Mucosa of gallbladder (tissue), 1 donor: ENCODE data around the gene CACNG5. TPM values are rescaled to one million over a fixed set of nuclear protein-coding genes. Genes with fewer than 3 reads are reported as not detected.

Experiments
- DNase-seq: peaks from one replicate; pipeline ENCODE4 v3.0.0-alpha.2; 2020; ENCODE audit warnings: low spot score
- total RNA-seq: library from RNA; stranded (reverse); gene quantifications from one replicate; pipeline ENCODE4 v1.2.1, GENCODE V29; 2021
- donor health status: DM: no; HTN: no; CAD: no.

The CACNG5 gene, protein sequence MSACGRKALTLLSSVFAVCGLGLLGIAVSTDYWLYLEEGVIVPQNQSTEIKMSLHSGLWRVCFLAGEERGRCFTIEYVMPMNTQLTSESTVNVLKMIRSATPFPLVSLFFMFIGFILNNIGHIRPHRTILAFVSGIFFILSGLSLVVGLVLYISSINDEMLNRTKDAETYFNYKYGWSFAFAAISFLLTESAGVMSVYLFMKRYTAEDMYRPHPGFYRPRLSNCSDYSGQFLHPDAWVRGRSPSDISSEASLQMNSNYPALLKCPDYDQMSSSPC
- not detected for total RNA-seq

DNA sequence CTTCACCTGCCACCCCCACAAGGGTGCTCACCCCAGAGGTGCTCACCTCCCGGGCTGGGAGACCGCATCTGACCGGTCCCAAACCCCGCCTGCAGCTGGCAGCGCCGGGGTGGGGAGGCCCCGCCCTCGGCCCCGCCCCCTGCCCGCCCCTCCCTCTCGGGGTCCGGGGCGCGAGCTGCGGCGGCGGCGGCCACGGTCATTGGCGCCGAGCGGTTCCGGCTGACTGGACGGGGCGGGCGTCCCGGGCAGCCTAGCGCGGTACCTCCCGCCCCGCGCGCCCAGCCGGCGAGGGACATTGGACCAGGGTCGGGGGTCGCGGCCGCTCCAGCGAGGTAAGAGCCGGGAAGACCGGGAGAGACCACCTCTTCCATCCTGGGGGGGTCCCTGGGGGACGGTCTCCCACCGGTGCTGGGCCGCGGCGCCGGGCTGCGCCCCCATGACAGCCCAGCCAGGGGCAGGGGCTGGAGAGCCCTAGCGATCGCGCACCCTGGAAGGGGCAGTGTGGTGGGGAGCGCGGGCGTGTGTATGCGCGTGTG, at the start of gene CACNG5:
Gene CACNG5, plus strand, starts transcription at position 199 of the 536 bp plus-strand sequence. CDS start 42,216 bp downstream, outside the sequence.
- no peak for DNase-seq

DNA sequence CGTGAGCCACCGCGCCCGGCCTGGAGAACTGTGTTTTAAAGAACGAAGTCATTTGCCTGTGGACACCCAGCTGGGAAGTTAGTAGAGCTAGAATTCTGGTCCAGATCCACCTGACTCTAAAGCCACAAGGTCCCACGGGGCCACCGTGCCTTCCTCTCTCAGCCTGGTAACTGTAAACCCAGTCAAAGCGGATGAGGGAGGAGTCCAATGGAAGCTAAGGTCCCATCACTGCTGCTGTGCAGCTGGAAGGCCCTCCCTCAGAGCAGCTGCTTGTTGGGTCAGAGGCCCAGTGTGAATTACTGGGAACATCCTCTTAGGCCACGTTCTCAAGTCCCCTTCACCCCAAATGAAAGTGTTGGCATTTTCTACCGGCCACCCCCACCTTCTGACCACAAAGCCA, 48.8 kb upstream of the CACNG5 start:
- DNase-seq: no peak

DNA sequence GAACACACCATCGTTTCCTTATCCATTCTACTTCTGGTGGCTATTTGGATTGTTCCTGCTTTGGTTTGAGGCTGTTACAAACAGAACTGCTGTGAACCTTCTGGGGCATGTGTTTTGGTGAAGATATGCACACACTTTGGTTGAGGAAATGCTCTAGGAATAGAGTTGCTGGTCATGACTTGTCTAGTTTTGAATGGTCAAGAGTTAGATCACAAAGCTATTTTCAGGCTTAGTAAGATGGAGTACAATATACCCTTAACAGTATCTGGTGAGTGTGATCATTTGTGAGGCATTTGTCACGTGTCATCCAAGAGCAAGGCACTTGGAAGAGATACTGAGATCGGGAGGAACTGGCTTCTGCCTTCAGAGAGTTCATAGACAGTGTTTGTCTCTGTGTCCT, 47.0 kb upstream of the CACNG5 start:
- DNase-seq: no peak

DNA sequence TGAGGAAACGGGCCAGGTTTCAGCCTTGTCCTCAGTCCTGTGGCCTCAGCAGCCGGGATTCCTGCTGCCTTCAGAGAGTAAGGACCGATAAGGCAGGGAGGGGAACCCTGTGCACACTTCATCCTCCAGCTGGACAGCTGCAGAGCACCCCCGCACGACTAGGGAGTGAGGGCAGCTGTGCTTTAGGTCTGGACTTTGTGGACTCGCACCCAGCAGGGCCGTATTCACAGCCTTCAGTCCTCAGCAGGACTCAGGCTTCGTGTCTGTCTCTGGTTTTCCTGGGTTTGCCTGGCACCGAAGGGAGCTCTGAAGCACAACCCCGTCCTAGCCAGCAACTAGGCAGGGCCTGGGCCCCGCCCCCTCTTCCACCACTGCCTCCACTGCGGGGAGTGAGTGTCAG, 45.8 kb upstream of the CACNG5 start:
- no peak for DNase-seq

DNA sequence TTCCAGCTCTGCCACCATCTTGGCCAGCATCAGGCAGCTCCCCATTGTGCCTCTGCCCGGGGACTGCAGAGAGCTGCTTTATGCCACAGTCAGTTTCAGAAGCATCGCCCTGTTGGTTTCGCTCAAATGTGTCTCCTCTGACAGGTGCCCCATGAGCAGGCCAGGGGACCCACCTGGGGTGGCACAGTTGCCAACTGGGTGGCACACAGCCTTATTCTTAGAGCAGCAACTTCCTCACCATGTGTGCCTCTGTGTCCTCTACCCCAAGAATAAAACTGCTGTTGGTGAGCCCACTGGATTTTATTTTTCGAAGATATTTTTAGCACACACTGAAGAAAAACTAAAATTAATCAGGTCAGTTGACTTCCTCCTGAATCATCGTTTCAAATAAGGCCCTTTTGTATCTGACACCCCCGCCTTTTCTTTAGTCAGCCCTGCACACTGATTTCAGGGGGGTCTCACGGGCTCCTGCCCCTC, 44.9 kb upstream of the CACNG5 start:
- DNase-seq: no peak

DNA sequence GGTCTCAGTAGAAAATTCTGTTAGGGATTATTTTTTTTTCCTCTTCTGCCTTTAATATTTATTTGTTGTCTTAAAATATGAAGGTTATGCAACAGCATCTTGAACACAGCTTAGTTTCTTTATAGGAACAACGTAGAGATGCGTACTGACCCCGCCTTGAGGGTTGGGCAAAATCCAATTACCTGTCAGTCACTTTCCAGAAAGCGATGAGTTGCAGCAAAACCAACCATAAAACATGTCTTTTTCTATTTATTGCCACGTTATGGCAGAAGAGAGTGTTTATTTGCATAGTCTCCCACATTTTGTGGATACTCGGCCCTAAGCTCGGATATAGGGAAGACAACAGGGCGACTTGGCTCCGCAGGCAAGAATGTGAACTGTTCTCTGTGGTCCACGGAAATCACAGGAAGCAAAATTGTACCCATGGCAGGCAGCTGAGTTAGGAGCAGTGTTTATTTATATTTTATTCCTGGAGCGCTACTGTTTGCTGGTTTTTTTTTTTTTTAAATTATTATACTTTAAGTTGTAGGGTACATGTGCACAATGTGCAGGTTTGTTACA, 44.3 kb upstream of the CACNG5 start:
- no peak for DNase-seq

DNA sequence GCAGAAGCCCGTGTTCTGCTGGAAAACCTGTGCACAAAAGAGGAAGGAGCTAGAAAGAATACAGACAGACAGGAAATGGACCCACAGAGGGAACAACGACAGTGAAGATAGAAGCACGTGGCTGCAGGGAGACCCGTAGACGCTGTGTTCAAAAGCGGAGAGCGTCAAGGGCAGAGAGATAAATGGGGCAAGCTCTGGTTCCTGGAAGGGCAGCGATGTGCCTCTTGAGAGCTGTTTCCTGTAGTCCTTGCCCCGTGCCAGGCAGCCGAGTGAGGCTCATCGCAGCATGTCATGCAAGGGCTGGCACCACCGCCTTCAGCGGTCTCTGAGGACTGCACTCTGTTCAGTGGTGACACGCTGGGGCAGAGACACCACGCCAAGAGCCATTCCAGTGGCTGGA, 43.6 kb upstream of the CACNG5 start:
- DNase-seq: peak; percentile 16

DNA sequence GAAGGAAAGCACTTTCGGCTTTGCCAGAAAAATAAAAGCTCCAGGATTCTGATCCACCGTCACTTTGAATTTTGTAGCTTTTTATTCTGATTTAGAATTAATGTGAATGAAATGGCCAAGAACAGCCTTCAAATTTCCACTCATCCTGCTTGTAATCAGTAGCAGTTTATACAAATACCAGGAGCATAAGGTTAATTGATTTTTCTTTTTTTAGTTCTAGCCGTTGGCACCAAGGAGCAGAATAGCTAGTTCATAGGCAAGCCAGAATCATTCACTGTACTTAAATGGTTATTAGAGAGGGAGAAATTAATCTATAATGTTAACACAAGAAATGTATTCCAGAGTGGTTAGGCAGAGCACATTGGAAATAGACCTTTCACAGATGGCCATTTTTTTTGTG, 41.1 kb upstream of the CACNG5 start:
- DNase-seq: no peak

DNA sequence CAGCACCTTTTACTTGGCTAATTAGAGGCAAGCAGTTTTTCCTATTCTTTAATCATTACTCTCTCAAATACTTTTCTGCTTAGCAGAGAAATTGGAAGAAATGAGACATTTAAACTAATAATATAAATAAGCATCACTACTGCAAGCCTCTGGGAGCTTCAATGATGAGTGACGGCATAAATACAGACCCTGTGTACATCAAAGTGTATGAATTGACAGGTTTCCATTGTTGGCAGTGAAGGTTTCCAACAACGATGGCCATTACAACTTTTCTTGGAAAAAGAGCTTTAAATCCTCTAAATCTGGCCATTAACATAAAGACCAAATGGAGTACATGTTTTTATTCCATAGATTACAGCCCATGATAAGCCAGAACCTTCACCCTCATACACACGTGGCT, 39.4 kb upstream of the CACNG5 start:
- DNase-seq: no peak

DNA sequence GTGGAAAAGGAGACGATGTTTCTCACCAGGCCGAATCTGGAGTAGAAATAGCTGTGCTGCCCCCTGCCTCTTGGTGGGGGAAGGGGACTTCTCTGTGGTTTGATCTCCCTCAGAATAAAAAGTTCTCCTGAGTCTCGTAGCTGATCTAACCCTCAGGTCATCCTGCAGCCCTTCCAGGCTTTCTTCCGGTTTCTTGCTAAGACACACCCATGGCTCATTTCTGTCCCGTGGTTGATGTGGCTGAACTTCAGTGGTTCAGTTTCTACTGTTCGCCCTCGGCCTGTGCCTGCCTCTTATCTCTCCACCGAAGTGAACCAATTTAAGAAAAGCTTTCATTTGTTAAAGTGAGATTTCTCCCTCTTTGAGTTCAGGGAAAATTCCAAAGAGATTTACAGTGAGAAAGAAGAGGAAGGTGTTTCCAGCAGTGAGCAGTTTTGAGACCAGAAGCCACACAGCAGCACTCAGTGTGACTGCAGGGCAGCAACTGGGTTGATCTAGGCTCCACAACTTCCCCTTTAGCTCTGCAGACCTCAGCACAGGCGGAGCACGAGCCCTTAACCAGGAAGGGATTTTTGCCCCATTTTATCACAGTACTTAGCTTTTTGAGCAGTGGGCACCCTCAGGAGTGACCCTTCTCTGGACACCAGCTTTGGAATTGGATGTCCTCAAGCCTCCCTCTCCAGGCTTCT, 34.9 kb upstream of the CACNG5 start:
- no peak for DNase-seq

DNA sequence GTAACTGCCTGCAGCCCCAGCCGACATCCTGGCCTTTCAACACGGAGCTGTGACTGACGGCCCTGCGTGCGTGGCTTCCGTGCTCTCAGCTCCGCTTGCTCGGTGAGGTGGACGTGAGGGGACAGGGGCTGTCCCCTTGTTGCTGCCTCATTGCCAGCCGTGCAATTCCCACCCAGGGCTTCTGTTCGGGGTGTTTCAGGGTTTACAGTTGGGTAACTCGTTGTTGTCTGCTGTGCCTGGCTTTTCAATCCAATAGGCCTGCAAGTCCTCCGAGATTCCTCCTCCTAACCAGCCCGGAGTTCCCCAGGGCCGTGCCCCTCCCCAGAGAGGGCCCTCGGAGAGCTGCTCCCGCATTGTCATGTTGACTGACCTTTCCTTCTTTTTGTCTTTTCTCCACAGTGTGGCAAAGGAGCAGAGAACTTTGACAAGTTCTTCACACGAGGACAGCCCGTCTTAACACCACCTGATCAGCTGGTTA, 31.4 kb upstream of the CACNG5 start:
- DNase-seq: no peak

DNA sequence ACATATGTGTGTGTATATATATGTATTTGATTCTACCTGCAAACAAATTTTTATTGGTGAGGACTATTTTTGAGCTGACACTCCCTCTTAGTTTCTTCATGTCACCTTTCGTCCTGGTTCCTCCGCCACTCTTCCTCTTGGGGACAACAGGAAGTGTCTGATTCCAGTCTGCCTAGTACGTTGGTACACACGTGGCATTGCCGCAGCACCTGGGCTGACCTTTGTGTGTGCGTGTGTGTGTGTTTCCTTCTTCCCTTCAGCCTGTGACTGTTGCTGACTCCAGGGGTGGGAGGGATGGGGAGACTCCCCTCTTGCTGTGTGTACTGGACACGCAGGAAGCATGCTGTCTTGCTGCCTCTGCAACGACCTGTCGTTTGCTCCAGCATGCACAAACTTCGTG, 29.4 kb upstream of the CACNG5 start:
- no peak for DNase-seq

DNA sequence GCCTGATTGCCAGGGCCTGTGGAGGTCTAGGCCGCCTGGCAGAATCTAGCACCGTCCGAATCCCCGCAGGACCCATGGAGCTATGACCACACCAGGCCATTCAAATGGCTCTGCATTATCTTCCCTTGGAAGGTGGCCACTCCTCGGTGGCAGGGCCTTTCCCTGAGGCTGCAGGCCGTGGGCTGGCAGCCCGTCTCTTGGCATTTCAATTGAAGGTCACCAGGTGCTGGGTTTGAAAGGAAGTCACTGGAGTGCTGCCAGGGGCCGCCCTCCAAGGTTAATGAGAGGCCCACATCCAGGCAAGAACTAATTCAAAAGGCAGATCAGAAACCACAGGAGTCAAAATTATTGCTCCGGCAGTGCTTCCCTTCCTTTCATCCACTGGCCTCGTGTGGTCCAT, 27.7 kb upstream of the CACNG5 start:
- DNase-seq: peak; percentile 23

DNA sequence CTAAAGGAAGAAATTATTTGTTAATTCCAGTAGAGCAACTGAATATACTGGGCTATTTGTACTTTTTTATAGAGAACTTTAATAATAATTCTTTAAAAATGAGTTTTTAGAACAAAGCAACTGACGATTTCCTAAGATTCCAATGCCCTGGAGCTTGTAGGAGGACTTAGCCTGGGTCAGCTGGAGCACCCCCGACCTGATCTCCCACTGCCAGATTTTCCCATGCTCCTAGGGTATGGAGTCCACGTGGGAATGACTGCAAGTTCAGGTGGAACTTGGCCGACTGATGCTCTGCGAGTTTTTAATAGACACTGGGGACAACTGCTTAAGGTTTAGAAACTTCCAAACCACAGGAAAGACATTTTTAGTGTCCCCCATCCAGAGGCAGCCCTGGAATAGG, 25.5 kb upstream of the CACNG5 start:
- DNase-seq: no peak

DNA sequence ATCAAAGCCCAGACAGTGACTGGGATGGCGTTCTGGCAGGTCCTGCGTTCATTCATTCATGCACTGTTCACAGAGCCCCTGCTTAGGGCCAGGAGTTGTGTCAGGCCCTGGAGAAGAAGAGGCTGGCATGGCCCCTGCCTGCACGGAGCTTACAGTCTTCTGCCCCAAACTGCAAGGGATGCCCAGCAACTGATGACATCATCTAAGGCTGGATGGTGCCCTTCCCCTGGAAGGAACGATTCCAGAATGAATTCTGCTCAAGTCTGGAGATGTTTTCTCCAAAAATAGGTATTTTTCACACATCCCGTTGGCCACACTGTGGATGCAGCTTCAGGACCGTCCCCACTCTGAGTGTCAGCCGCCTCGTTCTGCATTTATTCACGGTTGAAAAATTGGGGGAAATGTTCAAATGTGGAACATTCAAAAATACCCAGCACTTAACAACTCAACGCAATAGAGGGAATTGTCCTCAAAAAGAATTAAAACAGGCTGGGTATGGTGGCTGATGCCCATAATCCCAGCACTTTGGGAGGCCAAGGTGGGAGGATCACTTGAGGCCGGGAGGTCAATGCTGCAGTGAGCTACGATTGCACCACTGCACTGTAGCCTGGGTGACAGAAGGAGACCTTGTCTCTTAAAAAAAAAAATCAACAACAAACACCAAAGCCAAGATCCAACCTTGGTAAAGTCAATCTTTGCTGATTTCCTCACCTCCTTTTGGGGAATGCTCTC, 23.8 kb upstream of the CACNG5 start:
- no peak for DNase-seq

DNA sequence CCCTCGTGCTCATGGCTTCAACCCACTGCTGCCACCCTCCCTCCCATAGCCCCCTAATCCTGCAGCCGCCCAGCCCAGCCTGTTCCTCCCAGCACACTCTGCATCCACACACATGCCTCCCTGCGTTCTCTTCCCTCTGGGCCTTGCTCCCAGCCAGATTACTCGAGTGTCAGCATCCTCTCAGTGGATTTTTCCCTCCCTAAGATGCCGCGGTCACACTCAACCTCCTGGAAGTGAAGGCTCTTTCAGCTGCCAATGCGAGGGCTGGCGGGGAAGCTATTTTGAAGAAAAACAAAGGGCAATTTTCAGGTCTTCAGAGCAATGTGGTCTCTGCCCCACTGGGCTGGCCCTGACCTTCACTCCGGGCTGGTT, 23.2 kb upstream of the CACNG5 start:
- no peak for DNase-seq

DNA sequence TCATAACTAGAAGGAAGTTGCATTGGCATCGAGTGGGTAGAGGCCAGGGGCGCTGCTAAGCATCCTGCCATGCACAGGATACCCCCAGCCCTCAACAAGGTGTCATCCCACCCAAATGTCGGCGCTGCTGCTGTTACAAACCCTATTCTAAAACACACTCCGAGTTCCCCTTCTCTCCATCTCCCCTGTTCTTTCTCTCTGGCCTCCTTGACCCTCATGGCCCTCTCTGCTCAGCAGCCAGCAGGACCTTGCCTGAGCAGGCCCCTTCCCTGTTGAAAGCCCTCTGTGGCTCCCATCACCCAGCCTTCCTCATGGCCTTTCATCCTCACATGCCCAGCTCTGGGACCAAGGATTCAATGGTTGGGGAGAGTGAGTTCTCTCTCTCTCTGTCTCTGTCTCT, 22.3 kb upstream of the CACNG5 start:
- no peak for DNase-seq

DNA sequence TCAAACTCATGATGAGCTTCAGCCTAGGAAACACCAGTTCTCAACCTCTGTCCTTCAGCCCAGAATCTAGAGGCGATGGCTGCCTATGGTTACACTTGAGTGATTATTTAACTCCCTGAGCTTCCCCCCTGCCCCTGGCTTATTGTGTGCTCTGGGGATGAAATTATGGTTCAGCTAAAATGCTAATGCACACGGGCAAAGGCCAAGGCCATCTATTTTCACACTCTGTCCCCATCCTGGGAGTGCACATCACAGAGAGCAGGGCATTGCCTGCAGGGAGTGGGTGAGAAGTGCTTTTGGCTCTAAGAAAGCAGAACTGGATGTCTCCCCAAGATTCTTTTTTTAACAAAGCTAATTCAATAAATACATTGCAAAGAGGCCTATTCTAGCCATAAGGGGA, 21.6 kb upstream of the CACNG5 start:
- DNase-seq: no peak

DNA sequence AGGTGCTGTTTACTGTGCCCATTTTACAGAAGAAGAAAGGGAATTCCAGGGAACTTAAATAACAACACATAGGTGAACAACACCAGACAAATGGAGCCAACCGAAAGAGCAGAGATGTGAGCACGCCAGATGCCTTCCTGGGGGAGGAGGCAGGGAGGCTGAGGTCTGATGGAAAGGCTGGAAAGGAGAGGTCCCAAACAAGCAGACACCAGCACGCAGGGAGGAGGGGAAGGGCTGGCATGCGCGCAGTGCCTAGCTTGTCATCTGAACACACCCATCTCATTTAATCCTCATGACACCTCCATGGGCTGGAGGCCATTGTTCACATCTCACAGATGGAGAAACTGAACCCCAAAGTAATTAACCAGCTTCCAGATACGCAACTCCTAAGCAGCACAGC, 20.9 kb upstream of the CACNG5 start:
- no peak for DNase-seq

DNA sequence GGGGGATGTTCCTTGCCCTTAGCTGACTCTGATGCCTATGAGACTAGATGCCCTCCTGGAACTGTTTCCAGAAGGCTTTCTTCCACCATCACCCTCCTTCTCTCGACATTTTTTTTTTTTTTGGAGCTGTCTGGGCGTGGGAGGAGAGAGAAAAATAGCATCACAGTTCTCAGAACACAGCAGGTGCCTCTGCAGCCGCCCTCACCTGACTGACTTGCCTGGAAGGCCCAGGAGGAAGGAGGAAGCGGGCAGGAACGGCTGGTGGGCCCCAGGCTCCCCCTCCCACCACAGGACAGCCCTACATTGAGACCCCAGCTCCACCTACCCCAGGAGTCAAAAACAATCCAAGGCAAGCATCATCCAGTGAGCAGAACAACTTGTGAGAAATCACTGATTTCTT, 20.3 kb upstream of the CACNG5 start:
- no peak for DNase-seq

DNA sequence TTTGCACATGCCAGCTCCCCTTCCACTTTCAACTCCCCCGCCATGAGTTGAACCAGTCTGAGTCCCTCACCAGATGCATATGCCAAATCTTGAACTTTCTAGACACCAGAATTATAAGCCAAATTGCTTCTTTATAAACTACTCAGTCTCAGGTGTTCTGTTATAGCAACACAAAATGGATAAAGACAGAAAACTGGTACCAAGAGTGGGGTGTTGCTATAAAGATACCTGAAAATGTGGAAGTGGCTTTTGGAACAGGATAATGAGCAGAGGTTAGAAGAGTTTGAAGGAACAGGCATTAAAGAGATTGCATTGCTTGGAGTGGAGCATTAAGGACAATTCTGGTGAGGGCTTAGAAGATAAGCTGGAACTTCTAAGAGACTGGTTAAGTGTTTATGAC, 17.2 kb upstream of the CACNG5 start:
- no peak for DNase-seq

DNA sequence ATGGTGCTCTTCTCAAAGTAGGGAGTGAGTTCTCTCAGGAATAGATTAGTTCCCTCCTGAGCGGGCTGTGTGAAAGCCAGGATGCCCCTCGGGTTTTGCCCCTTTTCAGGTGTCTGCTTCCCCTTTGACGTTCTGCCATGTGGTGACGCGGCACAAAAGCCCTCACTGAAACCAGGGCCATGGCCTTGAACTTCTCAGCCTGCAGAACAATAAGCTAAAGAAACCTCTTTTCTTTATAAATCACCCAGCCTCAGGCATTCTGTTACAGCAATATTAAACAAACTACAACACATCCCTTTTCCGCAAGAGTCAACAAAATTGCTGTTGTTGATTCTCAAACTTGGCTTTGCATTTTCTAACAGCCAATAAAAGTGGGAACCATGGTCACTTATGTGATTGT, 15.5 kb upstream of the CACNG5 start:
- DNase-seq: no peak
